ENCODE data around the gene VASP.

Gene VASP

DNA sequence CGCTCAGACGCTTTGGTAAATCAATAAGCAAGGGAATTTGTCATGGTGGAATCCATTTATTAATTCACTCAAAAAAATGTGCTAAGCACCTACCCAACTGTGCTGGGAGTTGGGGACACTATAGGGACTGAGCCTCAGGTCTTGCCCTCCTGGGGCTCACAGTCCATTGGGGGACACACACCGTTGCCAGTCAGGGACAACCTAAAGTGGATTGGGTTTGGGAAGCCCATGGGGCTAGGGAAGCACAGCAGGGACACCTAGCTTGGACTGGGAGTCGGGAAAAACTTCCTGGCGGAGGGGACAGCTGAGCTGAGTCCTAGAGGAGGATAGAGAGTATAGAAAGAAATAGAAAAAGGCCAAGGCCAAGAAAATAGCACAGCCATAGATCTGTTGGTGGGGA, 31.0 kb upstream of the VASP start:
- peaks cover 55% of the 10 kb centered on the region for H3K4me1 Mint-ChIP-seq
- DNase-seq: no peak
- H3K27ac Mint-ChIP-seq: no peak overlapping the region
- H3K36me3 Mint-ChIP-seq (ENCODE audit: low read depth): no peaks in the 10 kb centered on the region
- no peak for TF ChIP-seq CTCF (IDR thresholded peaks at IDR 0.05)
- no peaks in the 10 kb centered on the region for H3K9me3 Mint-ChIP-seq
- H3K27me3 Mint-ChIP-seq (ENCODE audit: low read depth, poor library complexity): peaks cover 75% of the 10 kb centered on the region
- peak overlapping the region; percentile 58 for H3K4me3 Mint-ChIP-seq

DNA sequence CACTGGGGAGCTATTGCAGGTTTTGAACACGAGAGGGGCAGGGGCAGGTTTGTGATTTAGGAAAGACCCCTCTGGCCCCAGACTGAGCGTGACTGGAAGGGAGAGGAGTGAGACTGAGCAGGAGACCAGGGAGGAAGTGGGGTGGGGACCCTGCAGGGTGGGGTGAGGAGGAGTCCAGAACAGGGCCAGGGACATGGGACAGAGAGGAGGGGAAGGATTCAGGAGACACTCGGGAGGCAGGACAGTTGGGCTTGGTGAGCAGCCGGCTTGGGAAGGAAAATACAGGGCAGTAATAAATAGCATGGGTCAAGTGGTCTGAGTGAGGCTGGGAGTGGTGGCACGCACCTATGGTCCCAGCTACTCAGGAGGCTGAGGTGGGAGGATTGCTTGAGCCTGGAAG, 30.1 kb upstream of the VASP start:
- Mint-ChIP-seq H3K4me3 (peak overlapping the region; percentile 81), H3K36me3 (ENCODE audit: low read depth) (no peaks in the 10 kb centered on the region)
- DNase-seq: no peak

GRCh38 chr19:45477713-45478453, 29.4 kb upstream of the VASP start:
- no peak for DNase-seq
- H3K27me3 Mint-ChIP-seq (ENCODE audit: low read depth, poor library complexity): peaks cover 62% of the 10 kb centered on the region

More for the DNA sequence above, 30.1 kb upstream of the VASP start:
- no peak for TF ChIP-seq CTCF (IDR thresholded peaks at IDR 0.05)
- no peak overlapping the region for H3K27ac Mint-ChIP-seq
- peaks cover 47% of the 10 kb centered on the region for H3K4me1 Mint-ChIP-seq
- peaks cover 66% of the 10 kb centered on the region for H3K27me3 Mint-ChIP-seq (ENCODE audit: low read depth, poor library complexity)
- H3K9me3 Mint-ChIP-seq: no peaks in the 10 kb centered on the region

DNA sequence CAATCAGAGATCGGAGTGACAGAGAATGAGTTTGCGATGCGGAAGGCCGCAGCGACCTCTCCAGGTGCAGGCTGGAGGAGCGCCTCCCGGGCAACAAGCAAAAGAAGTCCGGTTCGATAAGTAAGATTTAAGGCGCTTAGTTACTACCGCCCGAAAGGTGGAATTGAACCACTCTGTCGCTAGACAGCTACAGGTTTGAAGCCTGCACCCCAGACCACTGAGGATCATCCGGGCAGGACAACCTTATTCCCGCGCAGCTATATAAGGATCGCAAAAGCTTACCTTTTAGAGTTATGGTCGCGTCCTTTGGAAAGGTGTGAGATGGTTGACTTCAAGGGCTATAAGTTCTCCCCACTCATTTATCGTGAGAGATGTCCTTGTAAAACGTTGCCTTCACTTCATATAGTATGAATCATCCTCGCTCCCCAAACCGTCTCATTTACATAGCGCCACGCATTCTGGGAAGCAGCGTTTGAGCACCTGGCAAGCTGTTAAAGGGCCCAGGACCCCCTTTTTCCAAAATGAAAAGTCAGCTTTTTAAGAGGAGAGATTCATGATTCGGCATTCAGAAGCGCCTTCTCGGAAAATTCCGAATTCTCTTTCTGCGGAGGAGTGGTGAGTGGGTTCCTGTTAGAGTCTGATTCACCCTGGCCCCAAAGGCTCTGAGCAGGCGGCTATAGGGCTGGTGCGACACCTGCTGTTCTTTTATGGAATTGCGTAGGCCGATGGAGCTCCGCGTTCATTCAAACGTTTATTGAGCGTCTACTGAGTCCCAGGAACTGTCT, 28.6 kb upstream of the VASP start:
- peak; percentile 93 for TF ChIP-seq CTCF (IDR thresholded peaks at IDR 0.05)
- peak overlapping the region; percentile 81 for H3K4me3 Mint-ChIP-seq
- peak overlapping the region; percentile 100 for H3K27ac Mint-ChIP-seq
- H3K4me1 Mint-ChIP-seq: peaks cover 34% of the 10 kb centered on the region
- H3K9me3 Mint-ChIP-seq: no peaks in the 10 kb centered on the region
- H3K27me3 Mint-ChIP-seq (ENCODE audit: low read depth, poor library complexity): peaks cover 59% of the 10 kb centered on the region
- no peaks in the 10 kb centered on the region for H3K36me3 Mint-ChIP-seq (ENCODE audit: low read depth)
- DNase-seq: peak; percentile 88

More at GRCh38 chr19:45477713-45478453, 29.4 kb upstream of the VASP start:
- Mint-ChIP-seq H3K27ac (peak overlapping the region; percentile 100), H3K4me3 (peak overlapping the region; percentile 81), H3K36me3 (ENCODE audit: low read depth) (no peaks in the 10 kb centered on the region), H3K9me3 (no peaks in the 10 kb centered on the region), H3K4me1 (peaks cover 40% of the 10 kb centered on the region)
- peak; percentile 49 for TF ChIP-seq CTCF (IDR thresholded peaks at IDR 0.05)

- Mint-ChIP-seq H3K27me3 (ENCODE audit: low read depth, poor library complexity) (peaks cover 17% of the 10 kb centered on the region), H3K36me3 (ENCODE audit: low read depth) (peaks cover 5% of the 10 kb centered on the region), H3K27ac (no peak overlapping the region), H3K4me1 (peaks cover 9% of the 10 kb centered on the region), H3K9me3 (no peaks in the 10 kb centered on the region), H3K4me3 (no peak overlapping the region)
- DNase-seq: no peak
- no peak for TF ChIP-seq CTCF (IDR thresholded peaks at IDR 0.05)
These were observed 24.2 kb upstream of the VASP start for GRCh38 chr19:45483033-45483432.

Data from nephron progenitor cell (in vitro differentiated cells).